OCI-LY1 (cell line): ENCODE measurements around the gene SYT14.

Source experiments
- H2AFZ ChIP-seq: fragments of 200-600 bp; sonication (generic), shearing (Covaris generic); 2 replicates; pipeline ENCODE4 v1.6.0; 2014; ENCODE audit warnings: antibody characterized with exemption, mild to moderate bottlenecking, low read length
- H3F3A ChIP-seq: fragments of 200-600 bp; sonication (generic), shearing (Covaris generic); 2 replicates; pipeline ENCODE4 v1.6.0; 2014; ENCODE audit warnings: mild to moderate bottlenecking, antibody characterized with exemption, low read length, moderate library complexity; ENCODE audit not compliant: insufficient read depth
- H3K27ac ChIP-seq: fragments of 200-600 bp; sonication (generic); 2 replicates; pipeline ENCODE4 v1.5.1; 2014; ENCODE audit warnings: low read length, mixed run types, mild to moderate bottlenecking, low read depth; ENCODE audit not compliant: poor library complexity, severe bottlenecking
- H3K27me3 ChIP-seq: fragments of 200-600 bp; sonication (generic); 2 replicates; pipeline ENCODE4 v1.6.0; 2014; ENCODE audit warnings: antibody characterized with exemption, mild to moderate bottlenecking, low read length, moderate library complexity; ENCODE audit not compliant: insufficient read depth
- H3K36me3 ChIP-seq: fragments of 200-600 bp; sonication (generic); 2 replicates; pipeline ENCODE4 v1.6.1; 2014; ENCODE audit warnings: mild to moderate bottlenecking, antibody characterized with exemption, low read length, moderate library complexity, mixed read lengths; ENCODE audit not compliant: insufficient read depth
- H3K4me1 ChIP-seq: fragments of 200-600 bp; sonication (generic); 2 replicates; pipeline ENCODE4 v1.5.1; 2014; ENCODE audit warnings: mild to moderate bottlenecking, low read length, moderate library complexity; ENCODE audit not compliant: insufficient read depth, severe bottlenecking
- H3K4me2 ChIP-seq: fragments of 200-600 bp; sonication (generic), shearing (Covaris generic); 2 replicates; pipeline ENCODE4 v1.6.1; 2014; ENCODE audit warnings: low read length
- H3K4me3 ChIP-seq: fragments of 200-600 bp; sonication (generic); 2 replicates; pipeline ENCODE4 v1.5.1; 2014; ENCODE audit warnings: low read length, low read depth, mild to moderate bottlenecking, mixed read lengths; ENCODE audit not compliant: poor library complexity, severe bottlenecking
- H3K79me2 ChIP-seq: fragments of 200-600 bp; shearing (Covaris generic); 2 replicates; pipeline ENCODE4 v1.6.1; 2016; ENCODE audit warnings: mixed run types, low read length, mixed read lengths; ENCODE audit not compliant: insufficient read depth
- H3K9ac ChIP-seq: fragments of 200-600 bp; sonication (generic), shearing (Covaris generic); 2 replicates; pipeline ENCODE4 v1.6.1; 2014; ENCODE audit warnings: mild to moderate bottlenecking, low read length, mixed read lengths
- H3K9me2 ChIP-seq: fragments of 200-600 bp; sonication (generic), shearing (Covaris generic); 2 replicates; pipeline ENCODE4 v1.6.1; 2014; ENCODE audit warnings: low read depth, mild to moderate bottlenecking, low read length, mixed read lengths
- H3K9me3 ChIP-seq: fragments of 200-600 bp; shearing (Covaris generic); 2 replicates; pipeline ENCODE4 v1.6.1; 2014; ENCODE audit warnings: low read length, mixed read lengths
- H4K20me1 ChIP-seq: fragments of 200-600 bp; sonication (generic), shearing (Covaris generic); 2 replicates; pipeline ENCODE4 v1.6.0; 2016; ENCODE audit warnings: mild to moderate bottlenecking, low read length; ENCODE audit not compliant: insufficient read depth
- EZH2 ChIP-seq: fragments of 200-600 bp; sonication (generic), shearing (Covaris generic); IDR thresholded peaks from 2 replicates; pipeline ENCODE4 v1.8.0; 2017; ENCODE audit warnings: borderline replicate concordance, mixed run types, mild to moderate bottlenecking, antibody characterized with exemption, low read length, moderate library complexity, mixed read lengths
- TF ChIP-seq, protein P1 (sequence below): fragments of 200-600 bp; sonication (generic), shearing (Covaris generic); IDR thresholded peaks from 2 replicates; pipeline ENCODE4 v1.5.1; 2017; ENCODE audit warnings: mild to moderate bottlenecking, antibody characterized with exemption, low read length, moderate library complexity, mixed read lengths

The SYT14 gene

DNA sequence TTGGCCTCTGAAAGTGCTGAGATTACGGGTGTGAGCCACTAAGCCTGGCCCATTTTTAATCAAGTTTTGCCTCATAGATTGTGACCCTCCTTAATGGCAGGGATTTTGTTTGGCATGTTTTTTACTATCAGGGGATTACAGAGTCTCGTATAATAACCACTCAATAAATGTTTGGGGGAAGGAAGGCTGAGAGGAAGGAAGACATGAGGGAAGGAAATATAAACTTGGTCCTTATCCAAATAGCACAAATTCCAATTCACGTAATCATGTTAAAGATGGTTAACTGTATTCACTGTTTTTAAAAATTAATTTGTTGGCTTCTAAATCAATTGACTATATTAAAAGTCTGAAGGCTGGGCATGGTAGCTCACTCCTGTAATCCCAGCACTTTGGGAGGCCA lies 263.7 kb downstream of the SYT14 start:
- H3K27ac ChIP-seq, result no peak overlapping the region
- H3K4me1 ChIP-seq, result no peaks in the 10 kb centered on the region
- H4K20me1 ChIP-seq, result no peaks in the 10 kb centered on the region
- H3K9me3 ChIP-seq, result no peaks in the 10 kb centered on the region
- H3K9ac ChIP-seq, result no peak overlapping the region
- H3K4me3 ChIP-seq, result no peak overlapping the region
- no peaks in the 10 kb centered on the region for H3F3A ChIP-seq
- H3K4me2 ChIP-seq, result no peak overlapping the region
- H2AFZ ChIP-seq, result no peak overlapping the region
- no peaks in the 10 kb centered on the region for H3K79me2 ChIP-seq
- no peaks in the 10 kb centered on the region for H3K27me3 ChIP-seq
- no peaks in the 10 kb centered on the region for H3K9me2 ChIP-seq
- TF ChIP-seq, protein P1, sequence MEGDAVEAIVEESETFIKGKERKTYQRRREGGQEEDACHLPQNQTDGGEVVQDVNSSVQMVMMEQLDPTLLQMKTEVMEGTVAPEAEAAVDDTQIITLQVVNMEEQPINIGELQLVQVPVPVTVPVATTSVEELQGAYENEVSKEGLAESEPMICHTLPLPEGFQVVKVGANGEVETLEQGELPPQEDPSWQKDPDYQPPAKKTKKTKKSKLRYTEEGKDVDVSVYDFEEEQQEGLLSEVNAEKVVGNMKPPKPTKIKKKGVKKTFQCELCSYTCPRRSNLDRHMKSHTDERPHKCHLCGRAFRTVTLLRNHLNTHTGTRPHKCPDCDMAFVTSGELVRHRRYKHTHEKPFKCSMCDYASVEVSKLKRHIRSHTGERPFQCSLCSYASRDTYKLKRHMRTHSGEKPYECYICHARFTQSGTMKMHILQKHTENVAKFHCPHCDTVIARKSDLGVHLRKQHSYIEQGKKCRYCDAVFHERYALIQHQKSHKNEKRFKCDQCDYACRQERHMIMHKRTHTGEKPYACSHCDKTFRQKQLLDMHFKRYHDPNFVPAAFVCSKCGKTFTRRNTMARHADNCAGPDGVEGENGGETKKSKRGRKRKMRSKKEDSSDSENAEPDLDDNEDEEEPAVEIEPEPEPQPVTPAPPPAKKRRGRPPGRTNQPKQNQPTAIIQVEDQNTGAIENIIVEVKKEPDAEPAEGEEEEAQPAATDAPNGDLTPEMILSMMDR, result no peak
- no peak for TF ChIP-seq EZH2
- H3K36me3 ChIP-seq, result no peaks in the 10 kb centered on the region

DNA sequence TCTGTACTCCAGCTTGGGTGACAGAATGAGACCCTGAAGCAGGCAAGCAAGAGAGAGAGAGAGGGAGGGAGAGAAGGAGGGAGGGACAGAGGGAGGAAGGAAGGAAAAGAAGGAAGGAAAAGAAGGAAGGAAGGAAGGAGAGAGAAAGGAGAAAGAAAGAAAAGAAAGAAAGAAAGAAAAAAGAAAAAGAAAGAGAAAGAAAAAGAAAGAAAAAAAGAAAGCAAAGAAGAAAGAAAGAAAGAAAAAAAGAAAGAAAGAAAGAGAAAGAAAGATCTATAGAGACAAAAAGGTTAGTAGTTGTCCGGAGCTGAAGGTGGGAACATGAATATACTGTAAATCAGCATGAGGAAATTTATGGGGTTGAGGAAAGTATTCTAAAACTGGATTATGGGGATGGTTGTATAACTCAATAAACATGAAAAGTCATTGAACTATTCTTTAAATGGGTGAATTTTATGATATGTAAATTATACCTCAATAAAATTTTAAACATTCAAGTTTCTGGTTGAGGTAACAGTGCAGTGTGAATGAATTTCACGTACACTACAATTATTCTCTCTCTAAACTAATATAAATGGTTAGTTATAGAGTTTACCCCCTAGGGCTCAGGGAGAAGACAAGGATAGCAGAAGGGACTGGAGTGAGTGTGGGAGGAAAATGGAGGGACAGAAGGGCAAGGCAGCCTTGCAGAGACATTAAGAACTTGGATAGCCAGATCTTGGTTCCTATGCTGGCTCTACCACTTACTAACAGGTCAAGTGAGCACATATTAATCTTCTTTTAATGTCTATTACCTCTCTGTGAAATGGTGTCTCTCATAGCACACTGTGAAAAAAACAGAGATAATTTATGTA lies 269.8 kb downstream of the SYT14 start:
- no peak for TF ChIP-seq EZH2
- TF ChIP-seq, protein P1, result no peak
- Histone ChIP-seq H2AFZ (no peak overlapping the region), H3K9ac (no peak overlapping the region), H3K27ac (no peak overlapping the region), H3K79me2 (no peaks in the 10 kb centered on the region), H3K27me3 (no peaks in the 10 kb centered on the region), H3K36me3 (no peaks in the 10 kb centered on the region), H3K9me3 (no peaks in the 10 kb centered on the region), H3K4me2 (no peak overlapping the region), H3F3A (no peaks in the 10 kb centered on the region), H3K9me2 (no peaks in the 10 kb centered on the region), H4K20me1 (no peaks in the 10 kb centered on the region), H3K4me3 (no peak overlapping the region), H3K4me1 (no peaks in the 10 kb centered on the region)

DNA sequence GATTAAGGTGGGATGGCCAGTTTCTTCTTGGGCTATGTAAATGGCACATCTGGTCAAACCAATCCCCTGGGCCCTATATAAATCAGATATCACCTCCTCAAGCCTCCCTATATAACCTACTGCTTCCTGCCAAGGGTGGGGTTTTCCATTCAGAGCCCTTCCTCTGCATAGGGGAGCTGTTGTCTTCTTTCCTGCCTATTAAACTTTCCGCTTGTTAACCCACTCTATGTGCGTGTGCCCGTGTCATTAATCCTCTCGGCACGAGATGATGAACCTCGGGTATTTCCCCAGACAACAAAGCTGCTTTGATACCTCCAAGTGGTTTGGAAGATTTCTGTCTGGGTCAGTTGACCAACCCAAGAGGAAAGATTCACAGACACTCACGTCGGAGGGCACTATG lies 275.3 kb downstream of the SYT14 start:
- Histone ChIP-seq H3K9me3 (no peaks in the 10 kb centered on the region), H3K9me2 (no peaks in the 10 kb centered on the region), H3K9ac (no peak overlapping the region), H4K20me1 (no peaks in the 10 kb centered on the region), H3K4me2 (no peak overlapping the region), H3K27ac (no peak overlapping the region), H3K4me1 (no peaks in the 10 kb centered on the region), H3K79me2 (no peaks in the 10 kb centered on the region), H3K36me3 (no peaks in the 10 kb centered on the region), H2AFZ (no peak overlapping the region), H3K27me3 (no peaks in the 10 kb centered on the region), H3F3A (no peaks in the 10 kb centered on the region), H3K4me3 (no peak overlapping the region)
- TF ChIP-seq, protein P1, result no peak
- TF ChIP-seq EZH2, result no peak
